Measurements from ENCODE around the gene KCNS3.

Gene KCNS3

GRCh38 chr2:17976871-17977746 lies 98.6 kb downstream of the KCNS3 start:
- Mint-ChIP-seq H3K4me1 (peaks cover 14% of the 10 kb centered on the region), H3K4me3 (no peak overlapping the region), H3K36me3 (ENCODE audit: low read depth) (no peaks in the 10 kb centered on the region), H3K27me3 (ENCODE audit: low read depth, poor library complexity) (peaks cover 3% of the 10 kb centered on the region), H3K27ac (no peak overlapping the region), H3K9me3 (no peaks in the 10 kb centered on the region)
- TF ChIP-seq CTCF (IDR thresholded peaks at IDR 0.05) = no peak
- DNase-seq = no peak

GRCh38 chr2:17979707-17980106 lies 101.2 kb downstream of the KCNS3 start:
- Mint-ChIP-seq H3K27ac (no peak overlapping the region), H3K4me3 (no peak overlapping the region), H3K9me3 (no peaks in the 10 kb centered on the region), H3K4me1 (peaks cover 14% of the 10 kb centered on the region), H3K27me3 (ENCODE audit: low read depth, poor library complexity) (peaks cover 3% of the 10 kb centered on the region), H3K36me3 (ENCODE audit: low read depth) (no peaks in the 10 kb centered on the region)
- no peak for DNase-seq
- no peak for TF ChIP-seq CTCF (IDR thresholded peaks at IDR 0.05)

- Mint-ChIP-seq H3K27ac (no peak overlapping the region), H3K4me3 (no peak overlapping the region), H3K9me3 (peaks cover 4% of the 10 kb centered on the region), H3K36me3 (ENCODE audit: low read depth) (no peaks in the 10 kb centered on the region), H3K4me1 (peaks cover 12% of the 10 kb centered on the region), H3K27me3 (ENCODE audit: low read depth, poor library complexity) (peaks cover 9% of the 10 kb centered on the region)
- no peak for TF ChIP-seq CTCF (IDR thresholded peaks at IDR 0.05)
- no peak for DNase-seq
Measured at GRCh38 chr2:17981936-17982335, 103.5 kb downstream of the KCNS3 start.

Measured in nephron progenitor cell (in vitro differentiated cells).